H1 (cell line): ENCODE results near the gene WBP4.

Source experiments
- BACH1 ChIP-seq: IDR thresholded peaks from 2 replicates; pipeline ENCODE4 v1.6.1; 2012; ENCODE audit warnings: low read length, improper control_type of control experiment
- CTCF ChIP-seq, 3 experiments: IDR thresholded peaks; 1 replicate in 2 of 3; 2 replicates in 1 of 3; pipeline versions ENCODE4 v1.5.1 to v1.6.1; 2011; ENCODE audit warnings: low read length in 3 of 3, mild to moderate bottlenecking in 3 of 3, inconsistent platforms in 2 of 3, low read depth in 1 of 3, moderate library complexity in 1 of 3; ENCODE audit not compliant: insufficient read depth in 1 of 3; ENCODE audit errors: control extremely low read depth in 1 of 3
- EP300 ChIP-seq, 2 experiments: IDR thresholded peaks; 1 replicate in 1 of 2; 2 replicates in 1 of 2; pipeline ENCODE4 v1.6.1; 2011 to 2012; ENCODE audit warnings: low read depth in 2 of 2, low read length in 2 of 2, mild to moderate bottlenecking in 2 of 2, borderline replicate concordance in 1 of 2, inconsistent platforms in 1 of 2, moderate library complexity in 1 of 2
- EZH2 ChIP-seq: fragments of 200-600 bp; sonication (generic); IDR thresholded peaks from 2 replicates; pipeline ENCODE4 v1.7.1; 2012; ENCODE audit warnings: low read depth, mild to moderate bottlenecking, moderate library complexity, low read length, inconsistent platforms; ENCODE audit not compliant: severe bottlenecking
- KDM1A ChIP-seq: fragments of 200-600, 300-600 bp; sonication (generic); IDR thresholded peaks from 2 replicates; pipeline ENCODE4 v1.7.1; 2016; ENCODE audit warnings: mild to moderate bottlenecking, low read length, borderline replicate concordance
- MAX ChIP-seq: IDR thresholded peaks from 2 replicates; pipeline ENCODE4 v1.6.1; 2012; ENCODE audit warnings: inconsistent platforms
- POLR2AphosphoS5 ChIP-seq: IDR thresholded peaks from 2 replicates; pipeline ENCODE4 v1.6.1; 2011; ENCODE audit warnings: low read depth, low read length
- SIN3A ChIP-seq, 2 experiments: IDR thresholded peaks in 1 of 2; conservative IDR thresholded peaks in 1 of 2; 2 replicates each; pipeline ENCODE4 v1.6.1; 2011 to 2012; ENCODE audit warnings: low read length in 2 of 2, improper control_type of control experiment in 1 of 2, low read depth in 1 of 2, mild to moderate bottlenecking in 1 of 2
- TCF12 ChIP-seq: IDR thresholded peaks from 2 replicates; pipeline ENCODE4 v1.6.1; 2011; ENCODE audit warnings: low read depth, mild to moderate bottlenecking, low read length
- YY1 ChIP-seq: IDR thresholded peaks from 2 replicates; pipeline ENCODE4 v1.6.1; 2011; ENCODE audit warnings: low read depth, mild to moderate bottlenecking, low read length
- TF ChIP-seq, protein P1 (sequence below): IDR thresholded peaks from 2 replicates; pipeline ENCODE4 v1.6.1; 2012; ENCODE audit warnings: inconsistent platforms
- TF ChIP-seq, protein P2 (sequence below): IDR thresholded peaks from 2 replicates; pipeline ENCODE4 v1.6.1; 2012; ENCODE audit warnings: low read length, inconsistent platforms

DNA sequence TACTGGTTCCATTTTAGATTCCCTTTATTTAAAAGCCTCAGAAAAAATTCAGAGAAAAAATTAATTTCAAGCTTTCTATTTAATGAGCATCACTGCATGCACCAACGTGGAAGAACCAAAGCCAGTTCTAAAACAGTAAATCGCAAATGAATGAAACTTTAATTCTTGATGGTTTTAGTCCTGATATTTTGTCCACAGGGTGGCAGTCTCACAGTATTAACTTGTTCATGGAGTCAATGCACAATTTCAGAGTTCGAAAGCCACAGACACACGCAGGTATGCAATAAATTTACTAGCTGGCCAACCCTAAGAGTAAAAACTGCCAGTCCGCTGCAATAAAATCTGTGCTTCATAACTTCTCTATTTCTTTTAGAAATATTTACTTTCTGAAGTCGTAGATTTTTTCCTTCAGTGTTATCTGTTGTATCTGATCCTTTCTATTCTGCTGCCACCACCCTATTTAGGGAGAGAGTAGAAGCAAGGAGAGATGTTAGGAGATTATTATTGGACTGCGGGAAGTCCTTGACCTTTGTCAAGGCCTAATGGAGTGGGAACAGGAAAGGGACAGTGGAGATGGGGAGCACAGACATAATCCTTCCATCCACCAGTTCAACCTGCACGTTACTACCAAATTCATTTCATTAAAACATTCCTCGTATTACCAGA, 7.0 kb upstream of the WBP4 start:
- TF ChIP-seq EP300 (IDR thresholded peaks at IDR 0.05; ENCODE audit: borderline replicate concordance in 1 of 2, low read depth in 2 of 2, low read length in 2 of 2) (no peak), CTCF (IDR thresholded peaks at IDR 0.05; ENCODE audit: control extremely low read depth in 1 of 3, insufficient read depth in 1 of 3, low read depth in 1 of 3, low read length in 3 of 3) (peak in 2 of 3 experiments; percentile 42 to 49; a peak in 3 of 4 replicates), POLR2AphosphoS5 (no peak), YY1 (no peak), SIN3A (conservative IDR thresholded peaks at IDR 0.05 in 1 of 2, IDR thresholded peaks at IDR 0.05 in 1 of 2; ENCODE audit: low read depth in 1 of 2, low read length in 2 of 2) (no peak), EZH2 (no peak), MAX (no peak), BACH1 (no peak), TCF12 (no peak), KDM1A (no peak)
- TF ChIP-seq, protein P1, sequence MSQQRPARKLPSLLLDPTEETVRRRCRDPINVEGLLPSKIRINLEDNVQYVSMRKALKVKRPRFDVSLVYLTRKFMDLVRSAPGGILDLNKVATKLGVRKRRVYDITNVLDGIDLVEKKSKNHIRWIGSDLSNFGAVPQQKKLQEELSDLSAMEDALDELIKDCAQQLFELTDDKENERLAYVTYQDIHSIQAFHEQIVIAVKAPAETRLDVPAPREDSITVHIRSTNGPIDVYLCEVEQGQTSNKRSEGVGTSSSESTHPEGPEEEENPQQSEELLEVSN, result no peak
- TF ChIP-seq, protein P2, sequence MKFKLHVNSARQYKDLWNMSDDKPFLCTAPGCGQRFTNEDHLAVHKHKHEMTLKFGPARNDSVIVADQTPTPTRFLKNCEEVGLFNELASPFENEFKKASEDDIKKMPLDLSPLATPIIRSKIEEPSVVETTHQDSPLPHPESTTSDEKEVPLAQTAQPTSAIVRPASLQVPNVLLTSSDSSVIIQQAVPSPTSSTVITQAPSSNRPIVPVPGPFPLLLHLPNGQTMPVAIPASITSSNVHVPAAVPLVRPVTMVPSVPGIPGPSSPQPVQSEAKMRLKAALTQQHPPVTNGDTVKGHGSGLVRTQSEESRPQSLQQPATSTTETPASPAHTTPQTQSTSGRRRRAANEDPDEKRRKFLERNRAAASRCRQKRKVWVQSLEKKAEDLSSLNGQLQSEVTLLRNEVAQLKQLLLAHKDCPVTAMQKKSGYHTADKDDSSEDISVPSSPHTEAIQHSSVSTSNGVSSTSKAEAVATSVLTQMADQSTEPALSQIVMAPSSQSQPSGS, result no peak
